ENCODE measurements around the gene PCDHGA1.

PCDHGA1 gene

GRCh38 chr5:141558150-141558549 lies 227.8 kb downstream of the PCDHGA1 start:
- DNase-seq, result no peak

- DNase-seq, result no peak
These were observed 229.1 kb downstream of the PCDHGA1 start for GRCh38 chr5:141559461-141559860.

GRCh38 chr5:141560151-141560550 lies 229.8 kb downstream of the PCDHGA1 start:
- no peak for DNase-seq

- DNase-seq, result no peak
These were observed 230.6 kb downstream of the PCDHGA1 start for GRCh38 chr5:141560725-141561483.

All from activated gamma-delta T cell treated with Interleukin-2 at 50 U/mL for 16 hours (primary cell).